Globus pallidus (tissue), 1 donor: ENCODE results near the gene PIH1D1.

Source experiments
- DNase-seq: peaks from one replicate; pipeline ENCODE4 v3.0.0-alpha.2; 2015; ENCODE audit warnings: low spot score

The PIH1D1 gene

GRCh38 chr19:49435670-49436069 lies 15.9 kb downstream of the PIH1D1 start:
- DNase-seq, result no peak

- no peak for DNase-seq
These were observed 16.6 kb downstream of the PIH1D1 start for GRCh38 chr19:49434907-49435583.

GRCh38 chr19:49433240-49433901 lies 18.2 kb downstream of the PIH1D1 start:
- no peak for DNase-seq

- DNase-seq, result no peak
These were observed 19.2 kb downstream of the PIH1D1 start for GRCh38 chr19:49432141-49433073.

GRCh38 chr19:49431330-49431749 lies 20.3 kb downstream of the PIH1D1 start:
- no peak for DNase-seq

GRCh38 chr19:49430678-49431329 lies 20.8 kb downstream of the PIH1D1 start:
- DNase-seq, result no peak

GRCh38 chr19:49430172-49430677 lies 21.4 kb downstream of the PIH1D1 start:
- DNase-seq, result no peak

GRCh38 chr19:49428547-49429451 lies 22.8 kb downstream of the PIH1D1 start:
- no peak for DNase-seq

GRCh38 chr19:49427855-49428546 lies 23.6 kb downstream of the PIH1D1 start:
- no peak for DNase-seq

- no peak for DNase-seq
These were observed 24.3 kb downstream of the PIH1D1 start for GRCh38 chr19:49427339-49427738.

GRCh38 chr19:49425922-49426592 lies 25.6 kb downstream of the PIH1D1 start:
- DNase-seq, result no peak

- DNase-seq, result no peak
These were observed 26.4 kb downstream of the PIH1D1 start, which contains the start of gene GFY for GRCh38 chr19:49425178-49425577. TSS of gene GFY (plus strand) at chr19:49425388. CDS start at chr19:49426431, 1,043 bp downstream.

- no peak for DNase-seq
These were observed 27.7 kb downstream of the PIH1D1 start for GRCh38 chr19:49423985-49424303.

GRCh38 chr19:49423071-49423984 lies 28.3 kb downstream of the PIH1D1 start, which contains the start of gene PTH2:
TSS of gene PTH2 (minus strand) at chr19:49423441. CDS start at chr19:49423339, 102 bp downstream.
- DNase-seq, result no peak

- DNase-seq, result no peak
These were observed 29.1 kb downstream of the PIH1D1 start for GRCh38 chr19:49422407-49423070.

- DNase-seq, result no peak
These were observed 29.8 kb downstream of the PIH1D1 start for GRCh38 chr19:49421878-49422202.

GRCh38 chr19:49421039-49421877 lies 30.4 kb downstream of the PIH1D1 start:
- no peak for DNase-seq
